HCT116 (cell line): Measurements from ENCODE around the gene ITSN1. TPM values are rescaled to one million over a fixed set of nuclear protein-coding genes. Genes with fewer than 3 reads are reported as not detected.

Experiments used
- ATAC-seq: fragments of 200-7000 bp; cut with Tn5 transposase; 2 replicates; pipeline ENCODE4 v1.9.1; 2020; ENCODE audit warnings: mild to moderate bottlenecking, moderate library complexity
- BruUV-seq: library from RNA; stranded (reverse); fragments of 400-500 nt; replicated peaks from 2 replicates; lab custom pipeline; 2021; lab: Mats Ljungman, UMichigan
- CTCF ChIA-PET: fragments of 300-600 bp; sonication (Branson Sonifier 250); formaldehyde crosslinking; loops from one replicate; lab custom pipeline; 2021; ENCODE audit warnings: antibody characterized with exemption; lab: Charles Lee
- POLR2A ChIA-PET: fragments of 300-600, 350-600 bp; sonication (Branson Sonifier 250); formaldehyde crosslinking; loops from one replicate; lab custom pipeline; 2021; ENCODE audit warnings: antibody characterized with exemption; lab: Charles Lee
- RAD21 ChIA-PET, 2 experiments: fragments of 300-600 bp; sonication (Branson Sonifier 250); formaldehyde crosslinking; loops; one replicate each; lab custom pipeline; 2023; ENCODE audit warnings: low total read pairs in 2 of 2; ENCODE audit not compliant: uncharacterized antibody in 2 of 2, unreplicated experiment in 2 of 2, low non-redundant PET in 1 of 2; lab: Charles Lee
- DNase-seq: peaks from one replicate; pipeline ENCODE4 v3.0.0-alpha.2; 2010; ENCODE audit warnings: low read depth, low spot score
- H2AFZ ChIP-seq: fragments of 200-600 bp; shearing (Covaris generic), sonication (generic); 2 replicates; pipeline ENCODE4 v1.6.1; 2017; ENCODE audit warnings: low read depth, mixed run types, mixed read lengths, antibody characterized with exemption, low read length; ENCODE audit not compliant: poor library complexity, severe bottlenecking
- H3K27ac ChIP-seq: 2 replicates; pipeline ENCODE4 v1.5.1; 2012; ENCODE audit warnings: low read depth, low read length
- H3K27me3 ChIP-seq: fragments of 200-600 bp; sonication (generic); 2 replicates; pipeline ENCODE4 v1.6.1; 2016; ENCODE audit warnings: mixed run types, low read length, mixed read lengths; ENCODE audit not compliant: insufficient read depth
- H3K36me3 ChIP-seq, 2 experiments: fragments of 200-500 bp in 1 of 2; fragments of 200-600 bp in 1 of 2; sonication (Bioruptor generic) in 1 of 2; sonication (generic) in 1 of 2; 2 replicates each; pipeline versions ENCODE4 v1.5.1 to v1.6.1; 2014 to 2016; ENCODE audit warnings: low read length in 2 of 2, inconsistent platforms in 1 of 2, mixed read lengths in 1 of 2, mixed run types in 1 of 2; ENCODE audit not compliant: insufficient read depth in 2 of 2, control insufficient read depth in 1 of 2
- H3K4me1 ChIP-seq, 2 experiments: fragments of 200-600 bp in 1 of 2; sonication (generic) in 1 of 2; 2 replicates each; pipeline versions ENCODE4 v1.5.1 to v1.6.1; 2012 to 2017; ENCODE audit warnings: low read length in 2 of 2, inconsistent platforms in 1 of 2, mild to moderate bottlenecking in 1 of 2, mixed read lengths in 1 of 2, mixed run types in 1 of 2, moderate library complexity in 1 of 2; ENCODE audit not compliant: insufficient read depth in 2 of 2, control insufficient read depth in 1 of 2
- H3K4me2 ChIP-seq: fragments of 200-600 bp; sonication (generic); 2 replicates; pipeline ENCODE4 v1.6.1; 2017; ENCODE audit warnings: mixed run types, low read length, mixed read lengths
- H3K4me3 ChIP-seq, 2 experiments: fragments of 200-600 bp in 1 of 2; sonication (generic) in 1 of 2; replicated peaks in 1 of 2; 2 replicates each; pipeline ENCODE4 v1.5.1; 2011 to 2016; ENCODE audit warnings: low read length in 2 of 2, control low read depth in 1 of 2, low read depth in 1 of 2, mild to moderate bottlenecking in 1 of 2, mixed read lengths in 1 of 2, mixed run types in 1 of 2
- H3K79me2 ChIP-seq: fragments of 200-600 bp; sonication (generic); 2 replicates; pipeline ENCODE4 v1.6.1; 2017; ENCODE audit warnings: mild to moderate bottlenecking, mixed run types, low read length, moderate library complexity, mixed read lengths; ENCODE audit not compliant: insufficient read depth
- H3K9ac ChIP-seq: fragments of 200-600 bp; sonication (generic); 2 replicates; pipeline ENCODE4 v1.6.1; 2016; ENCODE audit warnings: low read length, mixed read lengths
- H3K9me2 ChIP-seq: fragments of 200-600 bp; sonication (generic), shearing (Covaris generic); 2 replicates; pipeline ENCODE4 v1.6.1; 2017; ENCODE audit warnings: mixed run types, mild to moderate bottlenecking, moderate library complexity; ENCODE audit not compliant: insufficient read depth
- H3K9me3 ChIP-seq, 2 experiments: fragments of 200-500 bp in 1 of 2; fragments of 200-600 bp in 1 of 2; sonication (Bioruptor generic) in 1 of 2; sonication (generic) in 1 of 2; 2 replicates each; pipeline ENCODE4 v1.6.1; 2014 to 2017; ENCODE audit warnings: low read length in 2 of 2, mixed read lengths in 2 of 2, inconsistent platforms in 1 of 2, low read depth in 1 of 2, mild to moderate bottlenecking in 1 of 2, mixed run types in 1 of 2, moderate library complexity in 1 of 2; ENCODE audit not compliant: control insufficient read depth in 1 of 2, insufficient read depth in 1 of 2
- H4K20me1 ChIP-seq: fragments of 200-600 bp; sonication (generic), shearing (Covaris generic); 2 replicates; pipeline ENCODE4 v1.6.1; 2017; ENCODE audit warnings: mixed run types, mild to moderate bottlenecking, moderate library complexity; ENCODE audit not compliant: insufficient read depth
- CBX3 ChIP-seq: IDR thresholded peaks from 2 replicates; pipeline ENCODE4 v1.6.1; 2012; ENCODE audit warnings: low read depth
- CEBPB ChIP-seq: IDR thresholded peaks from 2 replicates; pipeline ENCODE4 v1.6.1; 2012; ENCODE audit warnings: low read depth
- EGR1 ChIP-seq: IDR thresholded peaks from 2 replicates; pipeline ENCODE4 v1.6.1; 2012; ENCODE audit warnings: low read depth
- ELF1 ChIP-seq: IDR thresholded peaks from 2 replicates; pipeline ENCODE4 v1.6.1; 2012; ENCODE audit warnings: low read depth, borderline replicate concordance
- EZH2 ChIP-seq: fragments of 200-600 bp; sonication (generic); IDR thresholded peaks from 2 replicates; pipeline ENCODE4 v1.6.1; 2017; ENCODE audit warnings: antibody characterized with exemption, mixed run types
- EZH2phosphoT487 ChIP-seq: fragments of 200-600 bp; IDR thresholded peaks from 2 replicates; pipeline ENCODE4 v1.6.1; 2018; ENCODE audit warnings: antibody characterized with exemption, borderline replicate concordance
- FOSL1 ChIP-seq: IDR thresholded peaks from 2 replicates; pipeline ENCODE4 v1.6.1; 2012; ENCODE audit warnings: low read depth
- JUND ChIP-seq: IDR thresholded peaks from 2 replicates; pipeline ENCODE4 v1.6.1; 2012
- POLR2A ChIP-seq: IDR thresholded peaks from 2 replicates; pipeline ENCODE4 v1.7.0; 2011; ENCODE audit warnings: borderline replicate concordance; ENCODE audit not compliant: insufficient read depth, insufficient read length; ENCODE audit errors: extremely low read depth
- POLR2AphosphoS5 ChIP-seq: IDR thresholded peaks from 2 replicates; pipeline ENCODE4 v1.6.1; 2011; ENCODE audit warnings: mild to moderate bottlenecking, low read depth, low read length, moderate library complexity
- RAD21 ChIP-seq: IDR thresholded peaks from 2 replicates; pipeline ENCODE4 v1.6.1; 2012; ENCODE audit warnings: low read depth, mild to moderate bottlenecking
- SIN3A ChIP-seq: IDR thresholded peaks from 2 replicates; pipeline ENCODE4 v1.6.1; 2012; ENCODE audit warnings: low read depth
- SP1 ChIP-seq: IDR thresholded peaks from 2 replicates; pipeline ENCODE4 v1.6.1; 2012; ENCODE audit warnings: low read depth
- SRF ChIP-seq: IDR thresholded peaks from 2 replicates; pipeline ENCODE4 v1.6.1; 2012; ENCODE audit warnings: low read depth
- TCF7L2 ChIP-seq: IDR thresholded peaks from 2 replicates; pipeline ENCODE4 v1.7.0; 2011; ENCODE audit warnings: borderline replicate concordance, inconsistent platforms; ENCODE audit not compliant: insufficient read depth, insufficient read length; ENCODE audit errors: extremely low read depth
- ZBTB33 ChIP-seq: IDR thresholded peaks from 2 replicates; pipeline ENCODE4 v1.6.1; 2011; ENCODE audit warnings: mild to moderate bottlenecking, low read length, moderate library complexity; ENCODE audit not compliant: insufficient replicate concordance; ENCODE audit errors: extremely low read depth
- ZNF274 ChIP-seq: fragments of 200-500 bp; sonication (Bioruptor generic); IDR thresholded peaks from 2 replicates; pipeline ENCODE4 v1.6.1; 2014; ENCODE audit warnings: mild to moderate bottlenecking, low read depth, low read length, inconsistent platforms
- intact Hi-C: fragments of 100-400 bp; cut with micrococcal nuclease; formaldehyde crosslinking; loops from 2 replicates; pipeline ENCODE4 v1.10.0; 2022
- total RNA-seq: library from RNA; stranded (reverse); gene quantifications from one replicate; pipeline ENCODE4 v1.2.1, GENCODE V29; 2021; ENCODE audit not compliant: unreplicated experiment
- TF ChIP-seq, protein P1 (sequence below), 3 experiments: fragments of 200-600 bp in 1 of 3; sonication (generic) in 1 of 3; IDR thresholded peaks in 2 of 3; conservative IDR thresholded peaks in 1 of 3; 2 replicates each; pipeline ENCODE4 v1.5.1; 2012 to 2017; ENCODE audit warnings: low read depth in 2 of 3, low read length in 2 of 3, antibody characterized with exemption in 1 of 3, borderline replicate concordance in 1 of 3, control low read depth in 1 of 3, mild to moderate bottlenecking in 1 of 3, mixed read lengths in 1 of 3, mixed run types in 1 of 3, moderate library complexity in 1 of 3; ENCODE audit not compliant: insufficient read depth in 1 of 3
- TF ChIP-seq, protein P2 (sequence below): IDR thresholded peaks from 2 replicates; pipeline ENCODE4 v1.6.1; 2012

The ITSN1 gene
- total RNA-seq, 1 experiment from 2014 or later = 25.8 TPM

DNA sequence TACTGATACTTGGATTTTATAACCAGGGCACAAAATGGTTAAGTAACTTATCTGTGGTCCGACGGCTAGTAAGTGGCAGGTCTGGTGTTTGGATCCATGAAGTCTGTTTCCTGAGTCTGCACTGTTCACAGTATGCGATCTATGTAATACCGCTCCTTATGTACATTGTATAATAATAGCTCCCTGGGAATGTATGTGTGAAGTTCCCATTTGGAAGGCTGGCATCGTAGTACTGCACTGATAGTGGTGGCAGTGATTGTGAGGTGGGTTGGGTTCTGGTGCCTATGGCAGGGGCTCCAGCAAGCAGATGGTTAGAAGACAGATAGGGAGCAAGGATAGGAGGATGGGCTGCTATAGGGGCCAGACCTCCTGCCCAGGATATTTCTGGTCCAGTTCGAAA lies 25.3 kb downstream of the ITSN1 start:
- H3K9ac ChIP-seq = no peak overlapping the region
- ChIA-PET CTCF (no interaction called here), POLR2A (no interaction called here), RAD21 (no interaction called here)
- H3K9me2 ChIP-seq = no peaks in the 10 kb centered on the region
- no peaks in the 10 kb centered on the region for H3K36me3 ChIP-seq
- no peak overlapping the region for H3K4me2 ChIP-seq
- ATAC-seq = no peak
- intact Hi-C loops = no loop called here
- no TSS peak for BruUV-seq
- H3K27me3 ChIP-seq = no peaks in the 10 kb centered on the region
- peaks cover 61% of the 10 kb centered on the region for H3K79me2 ChIP-seq
- DNase-seq = no peak
- H4K20me1 ChIP-seq = no peaks in the 10 kb centered on the region
- TF ChIP-seq, protein P1, sequence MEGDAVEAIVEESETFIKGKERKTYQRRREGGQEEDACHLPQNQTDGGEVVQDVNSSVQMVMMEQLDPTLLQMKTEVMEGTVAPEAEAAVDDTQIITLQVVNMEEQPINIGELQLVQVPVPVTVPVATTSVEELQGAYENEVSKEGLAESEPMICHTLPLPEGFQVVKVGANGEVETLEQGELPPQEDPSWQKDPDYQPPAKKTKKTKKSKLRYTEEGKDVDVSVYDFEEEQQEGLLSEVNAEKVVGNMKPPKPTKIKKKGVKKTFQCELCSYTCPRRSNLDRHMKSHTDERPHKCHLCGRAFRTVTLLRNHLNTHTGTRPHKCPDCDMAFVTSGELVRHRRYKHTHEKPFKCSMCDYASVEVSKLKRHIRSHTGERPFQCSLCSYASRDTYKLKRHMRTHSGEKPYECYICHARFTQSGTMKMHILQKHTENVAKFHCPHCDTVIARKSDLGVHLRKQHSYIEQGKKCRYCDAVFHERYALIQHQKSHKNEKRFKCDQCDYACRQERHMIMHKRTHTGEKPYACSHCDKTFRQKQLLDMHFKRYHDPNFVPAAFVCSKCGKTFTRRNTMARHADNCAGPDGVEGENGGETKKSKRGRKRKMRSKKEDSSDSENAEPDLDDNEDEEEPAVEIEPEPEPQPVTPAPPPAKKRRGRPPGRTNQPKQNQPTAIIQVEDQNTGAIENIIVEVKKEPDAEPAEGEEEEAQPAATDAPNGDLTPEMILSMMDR (IDR thresholded peaks at IDR 0.05 in 2 of 3, conservative IDR thresholded peaks at IDR 0.05 in 1 of 3; ENCODE audit: borderline replicate concordance in 1 of 3, insufficient read depth in 1 of 3, low read depth in 2 of 3, low read length in 2 of 3) = no peak
- TF ChIP-seq SIN3A (no peak), ZNF274 (no peak), CBX3 (no peak), SRF (no peak), RAD21 (no peak), EZH2 (no peak), POLR2AphosphoS5 (no peak), ELF1 (no peak), EGR1 (no peak), TCF7L2 (no peak), EZH2phosphoT487 (no peak), CEBPB (no peak), FOSL1 (no peak), ZBTB33 (no peak), SP1 (no peak), JUND (no peak), POLR2A (no peak)
- TF ChIP-seq, protein P2, sequence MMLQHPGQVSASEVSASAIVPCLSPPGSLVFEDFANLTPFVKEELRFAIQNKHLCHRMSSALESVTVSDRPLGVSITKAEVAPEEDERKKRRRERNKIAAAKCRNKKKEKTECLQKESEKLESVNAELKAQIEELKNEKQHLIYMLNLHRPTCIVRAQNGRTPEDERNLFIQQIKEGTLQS = no peak
- no peak overlapping the region for H2AFZ ChIP-seq
- H3K27ac ChIP-seq = no peak overlapping the region
- H3K4me1 ChIP-seq = peaks cover 3 to 11% of the 10 kb centered on the region in 2 experiments; a peak in 3 of 4 replicates
- H3K4me3 ChIP-seq = no peak overlapping the region
- H3K9me3 ChIP-seq = no peaks in the 10 kb centered on the region
